Activated CD8-positive, alpha-beta T cell treated with anti-CD3 and anti-CD28 coated beads, Interleukin-2, amount 10 ng/mL, durations not matched to agents 7 days and 5 days (primary cell): Measurements from ENCODE around the gene COLEC12. TPM values are rescaled to one million over a fixed set of nuclear protein-coding genes. Genes with fewer than 3 reads are reported as not detected.
"Not testable (repeated sequence)": the region's sequence is repeated elsewhere in the genome, so short reads cannot be mapped to it uniquely, and the experiment has no call there.

ENCODE experiments used
- ATAC-seq: fragments of 150-1000 bp; cut with Tn5 transposase; one replicate; pipeline ENCODE4 v1.10.0; 2021; ENCODE audit warnings: moderate library complexity
- CTCF ChIA-PET: fragments of 350-600 bp; sonication (Branson Sonifier 250); formaldehyde crosslinking; loops from one replicate; lab custom pipeline; 2021; ENCODE audit warnings: antibody characterized with exemption; lab: Charles Lee
- POLR2A ChIA-PET: fragments of 350-600 bp; sonication (Branson Sonifier 250); formaldehyde crosslinking; loops from one replicate; lab custom pipeline; 2021; ENCODE audit warnings: antibody characterized with exemption; lab: Charles Lee
- DNase-seq: peaks from one replicate; pipeline ENCODE4 v3.0.0-alpha.2; 2020
- H3K27ac Mint-ChIP-seq: one replicate; pipeline ENCODE4 v1.8.0; 2021; ENCODE audit warnings: mild to moderate bottlenecking, mixed read lengths
- H3K27me3 Mint-ChIP-seq: one replicate; pipeline ENCODE4 v1.8.0; 2021; ENCODE audit warnings: low read depth, mixed read lengths
- H3K36me3 Mint-ChIP-seq: one replicate; pipeline ENCODE4 v1.8.0; 2021; ENCODE audit warnings: low read depth, mixed read lengths
- H3K4me1 Mint-ChIP-seq: one replicate; pipeline ENCODE4 v1.8.0; 2021; ENCODE audit warnings: low read depth, mixed read lengths
- H3K4me3 Mint-ChIP-seq: one replicate; pipeline ENCODE4 v1.8.0; 2021; ENCODE audit warnings: mild to moderate bottlenecking, mixed read lengths
- H3K9me3 Mint-ChIP-seq: one replicate; pipeline ENCODE4 v1.8.0; 2022; ENCODE audit warnings: mixed read lengths; ENCODE audit not compliant: insufficient read depth
- total RNA-seq, 2 experiments: library from RNA; stranded (reverse); gene quantifications; one replicate each; pipeline ENCODE4 v1.2.3, GENCODE V29; 2021

COLEC12 gene
- total RNA-seq, 2 experiments from 2014 or later: not detected

DNA sequence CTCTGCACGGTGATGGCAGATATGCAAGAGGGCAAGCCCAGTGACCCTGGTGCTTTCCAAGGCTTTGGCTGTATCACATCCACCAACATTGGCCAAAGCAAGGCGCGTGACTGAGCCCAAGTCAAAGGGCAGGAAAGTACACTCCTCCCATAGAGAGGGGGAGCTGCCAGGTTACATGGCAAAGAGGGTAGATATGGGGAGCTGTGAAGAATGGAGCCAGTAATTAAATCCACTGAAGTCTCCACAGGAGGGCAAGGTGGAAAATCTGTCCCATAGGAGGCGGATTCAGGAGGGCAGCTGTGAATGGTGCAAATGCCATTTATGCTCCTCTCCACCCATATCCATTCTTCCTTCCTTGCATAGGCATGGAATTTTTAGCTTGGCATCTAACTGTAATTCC, 188.1 kb downstream of the COLEC12 start:
- DNase-seq (no peak), ATAC-seq (no peak)
- Mint-ChIP-seq H3K36me3 (no peaks in the 10 kb centered on the region), H3K27ac (no peak overlapping the region), H3K4me3 (no peak overlapping the region), H3K9me3 (no peaks in the 10 kb centered on the region), H3K27me3 (no peaks in the 10 kb centered on the region), H3K4me1 (no peaks in the 10 kb centered on the region)
- POLR2A ChIA-PET: no interaction called here
- CTCF ChIA-PET: no interaction called here

DNA sequence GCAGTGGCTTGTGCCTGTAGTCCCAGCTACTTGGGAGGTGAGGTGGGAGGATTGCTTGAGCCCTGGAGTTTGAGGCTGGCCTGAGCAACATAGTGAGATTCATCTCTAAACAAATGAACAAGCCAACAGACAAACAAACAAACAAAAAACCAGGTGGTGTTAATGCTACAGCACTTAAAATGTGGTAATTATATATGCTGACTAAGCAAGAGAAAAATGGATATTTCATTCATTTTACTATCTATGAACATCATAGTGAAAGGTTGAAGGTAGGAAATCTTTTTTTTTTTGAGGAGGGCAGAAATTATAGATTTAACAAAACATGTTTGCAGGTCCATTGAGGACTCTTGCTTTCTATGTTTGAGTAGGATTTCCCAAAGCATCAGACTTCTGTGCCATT, 190.5 kb downstream of the COLEC12 start:
- DNase-seq (no peak), ATAC-seq (no peak)
- no peaks in the 10 kb centered on the region for H3K36me3 Mint-ChIP-seq
- no peaks in the 10 kb centered on the region for H3K4me1 Mint-ChIP-seq
- ChIA-PET CTCF (no interaction called here), POLR2A (no interaction called here)
- H3K4me3 Mint-ChIP-seq: no peak overlapping the region
- no peak overlapping the region for H3K27ac Mint-ChIP-seq
- peaks cover 3% of the 10 kb centered on the region for H3K27me3 Mint-ChIP-seq
- H3K9me3 Mint-ChIP-seq: no peaks in the 10 kb centered on the region

DNA sequence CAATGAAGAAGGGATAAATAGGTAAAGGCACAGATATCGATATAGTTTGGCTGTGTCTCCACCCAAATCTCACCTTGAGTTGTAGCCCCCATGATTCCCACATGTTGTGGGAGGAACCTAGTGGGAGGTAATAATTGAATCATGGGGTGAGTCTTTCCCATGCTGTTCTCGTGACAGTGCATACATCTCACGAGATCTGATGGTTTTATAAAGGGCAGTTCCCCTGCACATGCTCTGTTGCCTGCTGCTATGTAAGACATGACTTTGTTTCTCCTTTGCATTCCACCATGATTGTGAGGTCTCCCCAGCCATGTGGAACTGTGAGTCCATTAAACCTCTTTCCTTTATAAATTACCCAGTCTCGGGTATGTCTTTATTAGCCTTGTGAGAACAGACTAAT, 192.4 kb downstream of the COLEC12 start:
- ATAC-seq, H3K4me3 Mint-ChIP-seq, H3K27ac Mint-ChIP-seq, H3K27me3 Mint-ChIP-seq, H3K9me3 Mint-ChIP-seq, CTCF ChIA-PET, H3K36me3 Mint-ChIP-seq, DNase-seq, H3K4me1 Mint-ChIP-seq, POLR2A ChIA-PET: not testable (repeated sequence)

DNA sequence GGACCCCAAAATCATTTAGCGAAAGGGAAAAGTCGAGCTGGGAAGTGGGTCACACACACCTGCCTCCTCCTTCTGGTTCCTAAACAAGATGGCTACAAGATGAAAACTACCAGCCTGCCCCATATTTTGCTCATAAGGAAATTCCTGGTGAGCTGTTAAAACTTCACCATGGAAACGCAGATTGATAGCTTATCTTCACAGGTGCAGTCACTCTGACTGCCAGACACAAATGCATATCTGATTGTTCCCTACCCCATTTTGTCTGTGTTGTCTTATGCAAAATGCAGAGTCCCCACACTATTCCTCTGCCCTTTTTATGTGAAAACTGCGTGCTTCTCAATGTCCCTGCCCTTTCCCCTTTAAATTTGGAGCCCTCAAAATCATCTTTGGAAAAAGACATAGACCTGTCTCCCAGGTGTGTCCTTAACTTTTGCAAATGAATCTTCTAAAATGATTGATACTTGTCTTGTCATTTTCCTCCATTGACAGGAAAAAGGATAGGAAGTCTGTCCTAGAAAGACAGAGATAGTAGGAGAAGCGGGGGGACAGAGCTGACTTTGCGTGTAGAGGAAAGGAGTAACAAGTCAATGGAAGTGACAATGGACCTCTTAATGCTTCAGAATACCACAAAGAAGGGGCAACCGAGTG, 193.8 kb downstream of the COLEC12 start:
- no peak for DNase-seq
- no peaks in the 10 kb centered on the region for H3K36me3 Mint-ChIP-seq
- H3K27ac Mint-ChIP-seq: no peak overlapping the region
- no peaks in the 10 kb centered on the region for H3K9me3 Mint-ChIP-seq
- peaks cover 3% of the 10 kb centered on the region for H3K27me3 Mint-ChIP-seq
- no peak for ATAC-seq
- POLR2A ChIA-PET: no interaction called here
- no peak overlapping the region for H3K4me3 Mint-ChIP-seq
- no peaks in the 10 kb centered on the region for H3K4me1 Mint-ChIP-seq
- CTCF ChIA-PET: no interaction called here

DNA sequence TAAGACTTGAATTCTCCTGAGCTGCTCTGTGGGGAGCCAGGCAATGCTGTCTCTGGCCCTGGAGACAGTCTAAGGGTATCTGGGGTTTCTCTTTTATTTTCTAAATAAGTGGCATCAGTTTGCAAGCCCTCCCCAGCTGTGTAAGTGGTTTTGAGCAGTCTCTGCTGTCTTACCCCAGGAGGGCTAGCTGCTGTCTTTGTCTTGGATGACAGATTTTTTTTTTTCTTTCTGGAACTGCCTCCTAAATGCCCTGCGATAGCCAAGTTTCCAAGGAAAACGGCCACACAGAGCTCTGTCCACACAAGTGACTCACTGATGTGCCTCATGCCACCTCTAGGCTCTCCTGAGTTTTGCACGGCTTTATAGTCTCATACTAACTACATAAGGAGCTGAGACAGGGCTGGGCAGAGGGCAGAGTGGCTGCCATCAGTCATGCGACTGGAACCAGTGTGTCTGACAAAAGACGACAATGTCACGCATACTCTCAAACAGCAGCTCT, 195.4 kb downstream of the COLEC12 start:
- Mint-ChIP-seq H3K4me1 (no peaks in the 10 kb centered on the region), H3K27ac (no peak overlapping the region), H3K9me3 (no peaks in the 10 kb centered on the region), H3K36me3 (no peaks in the 10 kb centered on the region), H3K4me3 (no peak overlapping the region), H3K27me3 (peaks cover 5% of the 10 kb centered on the region)
- CTCF ChIA-PET: no interaction called here
- no peak for ATAC-seq
- POLR2A ChIA-PET: no interaction called here
- DNase-seq: no peak

DNA sequence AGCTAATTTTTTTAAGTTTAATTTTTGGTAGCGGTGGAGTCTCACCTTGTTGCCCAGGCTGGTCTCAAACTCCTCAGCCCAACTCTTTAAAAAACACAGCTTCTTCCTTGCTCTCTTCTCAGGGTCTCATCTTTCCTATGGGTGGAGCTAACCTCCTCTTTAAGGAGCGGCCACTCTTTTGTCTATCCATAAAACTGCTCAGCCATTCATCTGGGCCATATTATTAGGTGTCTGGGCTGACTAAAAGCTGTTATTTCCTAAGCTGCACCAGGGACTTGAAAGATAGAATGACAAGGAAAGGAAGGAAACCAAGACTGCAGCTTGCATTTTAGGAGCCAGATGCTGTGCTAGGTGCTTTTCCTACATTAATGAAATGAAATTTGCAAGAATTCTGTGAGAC, 196.9 kb downstream of the COLEC12 start:
- DNase-seq: no peak
- ChIA-PET POLR2A (no interaction called here), CTCF (no interaction called here)
- peaks cover 5% of the 10 kb centered on the region for H3K27me3 Mint-ChIP-seq
- no peak overlapping the region for H3K27ac Mint-ChIP-seq
- no peak for ATAC-seq
- H3K4me1 Mint-ChIP-seq: no peaks in the 10 kb centered on the region
- no peaks in the 10 kb centered on the region for H3K36me3 Mint-ChIP-seq
- H3K4me3 Mint-ChIP-seq: no peak overlapping the region
- no peaks in the 10 kb centered on the region for H3K9me3 Mint-ChIP-seq

DNA sequence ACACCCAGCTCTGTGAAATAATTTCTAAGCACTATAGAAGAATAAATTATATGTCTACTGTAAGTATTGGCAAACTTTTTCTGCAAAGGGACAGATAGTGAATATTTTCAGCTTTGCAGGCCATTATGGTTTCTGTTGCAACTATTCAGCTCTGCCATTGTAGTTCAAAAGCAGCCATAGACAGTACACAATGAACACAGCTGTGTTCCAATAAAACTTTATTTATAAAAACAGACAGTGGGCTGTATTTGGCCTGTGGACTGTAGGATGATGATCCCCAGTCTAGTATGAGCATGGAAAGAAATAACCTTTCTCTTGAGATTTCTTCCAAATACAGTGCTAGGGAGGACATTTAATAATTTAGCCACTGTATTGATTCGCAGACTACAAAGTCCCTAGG, 197.5 kb downstream of the COLEC12 start:
- no peaks in the 10 kb centered on the region for H3K4me1 Mint-ChIP-seq
- peaks cover 5% of the 10 kb centered on the region for H3K27me3 Mint-ChIP-seq
- no peak overlapping the region for H3K4me3 Mint-ChIP-seq
- H3K36me3 Mint-ChIP-seq: no peaks in the 10 kb centered on the region
- ATAC-seq: no peak
- H3K9me3 Mint-ChIP-seq: no peaks in the 10 kb centered on the region
- ChIA-PET POLR2A (no interaction called here), CTCF (no interaction called here)
- no peak for DNase-seq
- H3K27ac Mint-ChIP-seq: no peak overlapping the region

DNA sequence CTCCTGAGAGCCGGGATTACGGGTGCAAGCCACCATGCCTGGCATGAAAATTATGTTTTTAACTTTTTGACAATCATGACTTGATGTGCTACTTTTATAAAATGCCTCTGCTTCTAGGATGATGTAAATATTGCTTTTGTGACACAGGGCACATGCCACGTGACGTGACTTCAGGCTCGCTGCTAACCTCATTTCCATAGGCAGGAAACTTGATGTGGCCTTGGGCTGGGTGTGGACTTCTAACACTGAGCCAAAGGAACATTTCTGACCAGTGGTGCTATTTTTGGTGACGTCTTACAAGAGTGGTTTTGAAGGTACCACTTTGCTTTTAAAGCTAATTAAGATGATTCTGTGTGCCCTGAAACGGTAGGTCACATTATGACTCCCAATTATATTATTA, 198.4 kb downstream of the COLEC12 start:
- CTCF ChIA-PET: no interaction called here

DNA sequence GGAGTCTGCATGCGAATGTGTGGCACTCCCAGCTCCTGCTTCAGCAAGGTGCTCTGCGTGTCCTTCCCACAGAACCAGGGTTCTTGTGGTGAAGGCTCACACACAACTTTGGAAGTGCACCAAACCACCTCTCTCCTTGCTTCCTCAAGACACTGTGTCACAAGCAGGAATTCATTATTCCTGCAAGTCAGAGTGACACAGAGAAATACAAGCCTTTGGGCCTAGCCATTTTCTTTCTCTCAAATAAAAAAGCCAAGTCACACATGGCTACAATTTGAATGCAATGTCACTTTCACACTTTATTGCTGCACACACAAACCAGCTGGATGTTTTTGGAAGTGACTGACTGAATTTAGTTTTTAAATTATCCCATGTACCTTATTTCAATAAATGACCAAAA, 202.6 kb downstream of the COLEC12 start:
- H3K27ac Mint-ChIP-seq: no peak overlapping the region
- peaks cover 7% of the 10 kb centered on the region for H3K27me3 Mint-ChIP-seq
- H3K4me1 Mint-ChIP-seq: no peaks in the 10 kb centered on the region
- H3K9me3 Mint-ChIP-seq: no peaks in the 10 kb centered on the region
- no peaks in the 10 kb centered on the region for H3K36me3 Mint-ChIP-seq
- DNase-seq (no peak), ATAC-seq (no peak)
- no peak overlapping the region for H3K4me3 Mint-ChIP-seq
- ChIA-PET CTCF (no interaction called here), POLR2A (no interaction called here)

More for the DNA sequence above, 198.4 kb downstream of the COLEC12 start:
- H3K36me3 Mint-ChIP-seq: no peaks in the 10 kb centered on the region
- H3K4me1 Mint-ChIP-seq: no peaks in the 10 kb centered on the region
- no peak overlapping the region for H3K27ac Mint-ChIP-seq
- no peak overlapping the region for H3K4me3 Mint-ChIP-seq
- no peaks in the 10 kb centered on the region for H3K9me3 Mint-ChIP-seq
- DNase-seq: no peak
- peaks cover 7% of the 10 kb centered on the region for H3K27me3 Mint-ChIP-seq
- POLR2A ChIA-PET: no interaction called here
- ATAC-seq: no peak

DNA sequence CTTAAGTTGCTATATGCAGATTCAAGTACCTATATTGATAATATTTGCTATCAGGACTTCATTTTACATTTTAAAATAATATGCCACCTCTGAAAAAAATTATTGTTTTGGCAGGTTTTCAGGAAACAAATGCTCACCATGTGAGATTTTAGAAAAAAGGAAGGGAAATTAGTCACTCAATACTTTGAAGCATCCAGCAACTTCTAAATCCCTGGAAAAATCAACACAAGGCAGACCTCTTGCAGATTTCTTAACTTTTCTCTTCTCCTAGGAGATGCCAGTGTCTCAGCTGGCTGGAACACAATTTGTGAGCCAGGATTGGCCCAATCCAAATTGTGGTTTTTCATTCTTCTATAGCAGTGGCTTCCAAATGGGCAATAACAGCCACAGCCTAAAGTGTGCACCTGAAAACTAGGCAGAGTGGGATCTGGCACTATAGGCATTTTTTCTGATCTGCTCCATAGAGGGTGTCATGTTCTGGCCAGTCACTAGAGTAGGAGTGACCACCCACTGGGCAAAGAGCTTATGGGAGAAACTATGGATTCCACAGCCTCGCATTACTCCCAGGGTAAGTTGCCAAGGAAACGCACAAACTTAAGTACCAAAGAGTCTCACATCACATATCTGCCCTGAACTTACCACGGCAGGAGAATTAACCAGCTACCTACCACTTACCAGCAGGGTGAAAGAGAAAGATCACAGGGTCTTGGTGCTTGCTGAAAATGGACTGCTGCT, 204.6 kb downstream of the COLEC12 start:
- H3K36me3 Mint-ChIP-seq: no peaks in the 10 kb centered on the region
- ChIA-PET POLR2A (interaction anchor here (0.6 kb wide), 2 partner anchors 212 to 260 kb away, joined by 3 read pairs; no protein-coding TSS in a partner anchor), CTCF (no interaction called here)
- no peak overlapping the region for H3K27ac Mint-ChIP-seq
- no peaks in the 10 kb centered on the region for H3K9me3 Mint-ChIP-seq
- no peak overlapping the region for H3K4me3 Mint-ChIP-seq
- no peak for ATAC-seq
- DNase-seq: no peak
- H3K4me1 Mint-ChIP-seq: no peaks in the 10 kb centered on the region
- peaks cover 7% of the 10 kb centered on the region for H3K27me3 Mint-ChIP-seq

DNA sequence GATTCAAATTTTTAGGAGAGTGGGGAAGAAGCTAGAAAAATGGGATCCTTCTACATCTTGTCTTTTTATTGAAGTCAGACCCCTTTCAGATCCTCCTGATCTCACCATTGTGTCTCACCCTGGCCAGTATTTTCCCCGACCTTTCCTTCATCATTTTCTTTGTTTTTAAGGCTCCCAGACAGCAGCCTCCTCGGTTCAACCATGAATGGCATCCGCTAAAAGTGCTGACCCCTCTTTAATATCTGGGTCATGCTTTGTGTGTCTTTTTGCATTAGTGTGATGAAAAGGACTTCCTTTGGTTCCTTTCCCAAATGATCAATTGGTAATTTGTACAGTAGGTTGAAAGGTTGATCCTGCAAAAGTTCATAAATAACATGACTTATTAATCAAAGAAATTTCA, 205.9 kb downstream of the COLEC12 start:
- Mint-ChIP-seq H3K27ac (no peak overlapping the region), H3K4me1 (no peaks in the 10 kb centered on the region), H3K36me3 (no peaks in the 10 kb centered on the region), H3K4me3 (no peak overlapping the region), H3K9me3 (no peaks in the 10 kb centered on the region), H3K27me3 (peaks cover 5% of the 10 kb centered on the region)
- no peak for DNase-seq
- POLR2A ChIA-PET: no interaction called here
- CTCF ChIA-PET: no interaction called here
- no peak for ATAC-seq

DNA sequence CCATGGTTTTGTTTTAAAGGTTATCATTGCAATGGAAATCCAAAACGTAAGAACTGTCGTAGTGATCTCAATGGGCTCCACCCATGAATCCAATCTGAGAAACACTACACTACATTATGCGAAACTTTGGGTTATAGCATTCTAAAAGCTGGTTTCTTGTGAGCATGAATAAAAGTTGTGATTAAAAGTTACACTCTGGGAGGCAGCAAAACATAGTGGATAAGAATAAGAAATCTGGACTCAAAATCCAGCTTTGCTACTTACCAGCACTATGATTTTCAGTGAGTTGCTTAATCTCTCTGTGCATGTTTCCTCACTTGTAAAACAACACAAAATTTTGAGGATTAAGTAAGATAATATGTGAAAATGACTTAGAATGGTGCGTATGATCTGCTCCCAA, 207.0 kb downstream of the COLEC12 start:
- ChIA-PET POLR2A (no interaction called here), CTCF (no interaction called here)
- H3K27me3 Mint-ChIP-seq: peaks cover 5% of the 10 kb centered on the region
- DNase-seq (no peak), ATAC-seq (no peak)
- H3K36me3 Mint-ChIP-seq: no peaks in the 10 kb centered on the region
- no peaks in the 10 kb centered on the region for H3K9me3 Mint-ChIP-seq
- H3K4me1 Mint-ChIP-seq: no peaks in the 10 kb centered on the region
- H3K27ac Mint-ChIP-seq: no peak overlapping the region
- H3K4me3 Mint-ChIP-seq: no peak overlapping the region
